D721Med (cell line): ENCODE data around the gene PFDN1.

Source experiments
- DNase-seq: peaks from one replicate; pipeline ENCODE4 v3.0.0; 2011; ENCODE audit warnings: low spot score; ENCODE audit not compliant: insufficient read length
- FAIRE-seq: peaks from 2 replicates; lab custom pipeline; 2011; peaks lifted over from hg19 to GRCh38; lab: Jason Lieb, UNC
- TF ChIP-seq, protein P1 (sequence below): IDR thresholded peaks from 2 replicates; pipeline ENCODE4 v1.5.1; 2012; ENCODE audit warnings: mild to moderate bottlenecking, control low read depth; ENCODE audit not compliant: insufficient read depth; ENCODE audit errors: missing control alignments

PFDN1 gene

GRCh38 chr5:140197023-140197422 is 105.9 kb downstream of the PFDN1 start:
- FAIRE-seq (no peak), DNase-seq (no peak)
- TF ChIP-seq, protein P1, sequence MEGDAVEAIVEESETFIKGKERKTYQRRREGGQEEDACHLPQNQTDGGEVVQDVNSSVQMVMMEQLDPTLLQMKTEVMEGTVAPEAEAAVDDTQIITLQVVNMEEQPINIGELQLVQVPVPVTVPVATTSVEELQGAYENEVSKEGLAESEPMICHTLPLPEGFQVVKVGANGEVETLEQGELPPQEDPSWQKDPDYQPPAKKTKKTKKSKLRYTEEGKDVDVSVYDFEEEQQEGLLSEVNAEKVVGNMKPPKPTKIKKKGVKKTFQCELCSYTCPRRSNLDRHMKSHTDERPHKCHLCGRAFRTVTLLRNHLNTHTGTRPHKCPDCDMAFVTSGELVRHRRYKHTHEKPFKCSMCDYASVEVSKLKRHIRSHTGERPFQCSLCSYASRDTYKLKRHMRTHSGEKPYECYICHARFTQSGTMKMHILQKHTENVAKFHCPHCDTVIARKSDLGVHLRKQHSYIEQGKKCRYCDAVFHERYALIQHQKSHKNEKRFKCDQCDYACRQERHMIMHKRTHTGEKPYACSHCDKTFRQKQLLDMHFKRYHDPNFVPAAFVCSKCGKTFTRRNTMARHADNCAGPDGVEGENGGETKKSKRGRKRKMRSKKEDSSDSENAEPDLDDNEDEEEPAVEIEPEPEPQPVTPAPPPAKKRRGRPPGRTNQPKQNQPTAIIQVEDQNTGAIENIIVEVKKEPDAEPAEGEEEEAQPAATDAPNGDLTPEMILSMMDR, result no peak

DNA sequence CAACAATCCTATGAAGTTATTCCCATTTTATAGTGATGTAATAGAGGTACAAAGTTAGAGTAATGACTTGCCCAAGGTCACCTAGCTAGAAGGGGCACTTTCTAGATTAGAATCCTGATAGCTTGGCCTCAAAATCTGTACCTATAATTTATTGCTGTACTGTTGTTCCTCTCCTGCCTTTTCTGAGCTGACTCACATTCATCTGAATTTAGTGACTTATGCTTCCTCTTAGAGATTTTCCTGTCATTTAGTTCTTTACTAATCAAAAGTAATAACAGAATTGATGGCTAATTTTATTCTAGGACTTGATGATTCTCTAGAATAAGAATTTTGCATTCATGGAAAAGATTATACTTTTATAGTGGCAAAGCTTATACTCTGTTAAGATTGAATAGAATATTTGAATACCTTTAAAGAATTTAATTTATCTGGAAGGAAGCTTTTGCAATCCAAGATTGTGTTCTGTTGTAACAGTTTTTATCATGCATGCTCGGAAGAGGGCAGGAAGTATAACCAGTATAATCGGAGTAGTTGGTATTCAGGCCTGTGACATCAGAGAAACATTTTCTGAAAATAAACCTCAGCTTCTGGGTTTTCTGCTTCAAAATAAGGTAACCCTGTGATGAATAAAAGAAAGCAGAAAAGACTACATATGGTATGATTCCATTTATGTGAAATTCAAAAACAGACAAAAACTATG is 106.6 kb downstream of the PFDN1 start:
- TF ChIP-seq, protein P1, result no peak
- no peak for FAIRE-seq
- no peak for DNase-seq
